Measurements from ENCODE around the gene FAHD2A. TPM values are rescaled to one million over a fixed set of nuclear protein-coding genes. Genes with fewer than 3 reads are reported as not detected.

The FAHD2A gene
- total and polyA plus RNA-seq, 2 of the 8 experiments (the other 6 are each of a cell fraction or from before 2014, with no cell fraction given) = 24.2 to 26.7 TPM

- TF ChIP-seq YY1 (IDR thresholded peaks at IDR 0.05; ENCODE audit: low read depth, low read length) (no peak), GABPA (IDR thresholded peaks at IDR 0.05; ENCODE audit: borderline replicate concordance, insufficient read depth, low read length) (no peak)
Measured at GRCh38 chr2:95354469-95354901, 48.0 kb upstream of the FAHD2A start (continued).
